GM12891 (cell line): Measurements from ENCODE around the gene AK1.

Experiments used
- PAX5 ChIP-seq: IDR thresholded peaks from 2 replicates; pipeline ENCODE4 v1.6.1; 2011; ENCODE audit warnings: low read length, moderate library complexity, mild to moderate bottlenecking; ENCODE audit not compliant: insufficient read depth, severe bottlenecking
- POLR2A ChIP-seq: IDR thresholded peaks from 2 replicates; pipeline ENCODE4 v1.6.1; 2011; ENCODE audit warnings: low read depth, low read length, control low read depth
- POLR2AphosphoS5 ChIP-seq: IDR thresholded peaks from 2 replicates; pipeline ENCODE4 v1.6.1; 2011; ENCODE audit warnings: low read depth, low read length, control low read depth
- TAF1 ChIP-seq: IDR thresholded peaks from 2 replicates; pipeline ENCODE4 v1.6.1; 2011; ENCODE audit warnings: low read depth, low read length, control low read depth

DNA sequence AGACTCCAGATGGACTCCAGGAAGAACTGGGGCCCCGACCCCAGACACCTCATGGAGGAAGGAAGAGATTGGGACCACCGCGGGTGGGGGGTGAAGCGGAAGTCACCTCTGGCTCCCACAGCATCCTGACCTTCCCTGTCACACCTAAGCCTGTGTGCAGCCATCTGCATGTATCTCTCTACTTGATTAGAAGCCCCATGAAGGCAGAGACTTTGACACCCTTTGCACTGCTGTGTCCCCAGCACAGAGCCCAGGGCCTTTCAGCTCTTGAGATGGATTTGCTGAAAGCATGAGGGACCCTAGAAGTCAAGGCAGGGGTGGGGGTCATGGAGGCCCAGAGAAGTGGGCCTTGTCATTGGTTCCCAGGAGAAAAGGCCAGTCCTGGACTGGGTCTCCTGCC is 20.2 kb downstream of the AK1 start:
- no peak for TF ChIP-seq POLR2A
- no peak for TF ChIP-seq PAX5
- no peak for TF ChIP-seq POLR2AphosphoS5
- no peak for TF ChIP-seq TAF1
